MG63 (cell line): Measurements from ENCODE around the gene TMTC1. TPM values are rescaled to one million over a fixed set of nuclear protein-coding genes. Genes with fewer than 3 reads are reported as not detected.
"Not testable (repeated sequence)": the region's sequence is repeated elsewhere in the genome, so short reads cannot be mapped to it uniquely, and the experiment has no call there.

Experiments
- DNase-seq: peaks from one replicate; pipeline ENCODE4 v3.0.0-alpha.2; 2020
- H3K27me3 ChIP-seq: fragments of 250-450 bp; sonication (Bioruptor Pico); 2 replicates; pipeline ENCODE4 v1.5.1; 2020; ENCODE audit warnings: mild to moderate bottlenecking, moderate library complexity
- H3K36me3 ChIP-seq: fragments of 250-450 bp; sonication (Bioruptor Pico); 2 replicates; pipeline ENCODE4 v1.5.1; 2020; ENCODE audit warnings: mild to moderate bottlenecking, moderate library complexity
- H3K4me3 ChIP-seq: fragments of 250-450 bp; sonication (Bioruptor Pico); 2 replicates; pipeline ENCODE4 v1.5.1; 2020; ENCODE audit warnings: mild to moderate bottlenecking, moderate library complexity
- H3K9me3 ChIP-seq: fragments of 250-450 bp; sonication (Bioruptor Pico); 2 replicates; pipeline ENCODE4 v1.5.1; 2020; ENCODE audit warnings: mild to moderate bottlenecking, moderate library complexity
- total RNA-seq: library from RNA; depleted of rRNA; stranded (reverse); fragments of >200 nt; shearing (Covaris generic); gene quantifications from 2 replicates; pipeline ENCODE4 v1.2.3, GENCODE V29; 2014; ENCODE audit warnings: low replicate concordance; rRNA removed

Gene TMTC1
- 9.5 and 10.2 TPM in 2 replicates for total RNA-seq

DNA sequence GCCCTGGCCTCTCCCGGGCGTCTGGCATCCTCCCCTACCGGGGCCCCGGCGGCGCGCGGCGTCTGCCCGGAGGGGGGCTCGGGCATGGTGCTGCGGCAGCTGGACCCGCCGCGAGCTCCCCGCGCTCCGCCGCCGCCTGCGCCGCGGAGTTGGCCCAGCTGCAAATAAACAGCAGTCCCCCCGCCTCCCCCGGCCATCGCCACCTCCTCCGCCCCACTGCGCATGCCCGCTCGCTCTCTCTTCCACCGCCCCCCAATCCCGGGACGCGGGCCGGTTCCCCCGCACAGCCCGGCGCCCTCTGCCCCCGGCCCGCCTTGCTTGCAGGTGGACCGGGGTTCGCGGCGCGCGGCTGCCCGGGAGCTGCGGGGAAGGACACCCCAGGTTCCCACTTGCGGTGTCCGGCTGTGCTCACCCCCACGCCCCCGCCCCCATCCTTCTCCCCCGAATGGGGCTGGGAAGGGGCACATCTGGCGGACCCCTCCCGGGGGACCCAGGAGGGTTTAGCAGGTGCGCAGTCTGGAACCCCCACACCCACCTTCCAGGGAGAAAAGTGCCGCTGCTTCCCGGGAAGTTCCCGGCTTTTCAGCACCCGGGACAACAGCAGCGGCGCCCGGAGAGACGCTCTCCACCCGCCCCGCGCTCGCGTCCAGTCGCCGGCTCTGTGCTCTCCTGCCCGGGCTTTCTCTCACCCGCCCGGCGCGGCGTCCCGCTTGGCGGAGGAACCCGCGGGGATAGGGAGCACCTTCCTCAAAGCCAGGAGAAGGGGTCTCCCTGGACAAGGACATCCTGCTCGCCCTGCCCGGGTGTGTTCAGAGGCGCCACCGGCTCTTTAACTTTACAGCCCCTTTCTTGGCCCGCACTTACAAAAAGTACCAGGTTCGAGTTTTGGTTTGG lies at the start of gene TMTC1:
TSS of gene TMTC1 (minus strand) at position 170 of the 894 bp plus-strand sequence. CDS start 191 bp downstream, outside the sequence.
- H3K4me3 ChIP-seq: peak within 1 kb of the TSS; percentile 61
- DNase-seq: peak; percentile 76
- no peaks in the 10 kb centered on the region for H3K36me3 ChIP-seq
- no peaks in the 10 kb centered on the region; the same call in 1 of the 2 replicates for H3K27me3 ChIP-seq
- no peaks in the 10 kb centered on the region for H3K9me3 ChIP-seq

DNA sequence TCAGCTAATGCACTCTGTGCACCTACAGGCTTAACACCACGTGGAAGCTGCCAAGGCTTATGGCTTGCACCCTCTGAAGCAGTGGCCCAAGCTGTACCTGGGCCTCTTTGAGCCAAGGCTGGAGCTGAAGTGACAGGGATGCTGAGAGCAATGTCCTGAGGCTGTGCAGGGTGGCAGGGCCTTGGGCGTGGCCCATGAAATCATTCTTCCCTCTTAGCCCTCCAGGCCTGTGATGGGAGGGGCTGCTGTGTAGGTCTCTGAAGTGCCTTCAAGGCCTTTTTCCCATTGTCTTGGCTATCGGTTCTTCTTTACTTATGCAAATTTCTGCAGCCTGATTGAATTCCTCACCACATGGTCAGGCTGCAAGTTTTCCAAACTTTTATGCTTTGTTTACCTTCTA lies 47.4 kb upstream of the TMTC1 start:
- DNase-seq: no peak
- H3K27me3 ChIP-seq: no peaks in the 10 kb centered on the region
- no peak overlapping the region for H3K4me3 ChIP-seq
- H3K36me3 ChIP-seq: no peaks in the 10 kb centered on the region
- peaks cover 8% of the 10 kb centered on the region for H3K9me3 ChIP-seq

DNA sequence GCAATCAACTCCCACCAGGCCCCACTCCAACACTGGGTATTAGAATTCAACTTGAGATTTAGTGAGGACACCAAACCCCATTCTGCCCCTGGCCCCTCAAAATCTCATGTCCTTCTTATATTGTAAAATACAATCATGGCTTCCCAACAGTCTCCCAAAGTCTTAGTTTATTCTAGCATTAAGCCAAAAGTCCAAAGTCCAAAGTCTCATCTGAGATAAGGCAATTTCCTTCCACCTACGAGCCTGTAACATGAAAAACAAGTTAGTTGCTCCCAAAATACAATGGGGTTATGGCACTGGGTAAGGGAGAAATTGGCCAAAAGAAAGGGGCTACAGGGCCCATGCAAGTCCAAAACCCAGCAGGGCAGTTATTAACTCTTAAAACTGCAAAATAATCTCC lies 46.6 kb upstream of the TMTC1 start:
- Histone ChIP-seq H3K4me3 (no peak overlapping the region), H3K36me3 (no peaks in the 10 kb centered on the region), H3K9me3 (peaks cover 4% of the 10 kb centered on the region), H3K27me3 (no peaks in the 10 kb centered on the region)
- DNase-seq: no peak

DNA sequence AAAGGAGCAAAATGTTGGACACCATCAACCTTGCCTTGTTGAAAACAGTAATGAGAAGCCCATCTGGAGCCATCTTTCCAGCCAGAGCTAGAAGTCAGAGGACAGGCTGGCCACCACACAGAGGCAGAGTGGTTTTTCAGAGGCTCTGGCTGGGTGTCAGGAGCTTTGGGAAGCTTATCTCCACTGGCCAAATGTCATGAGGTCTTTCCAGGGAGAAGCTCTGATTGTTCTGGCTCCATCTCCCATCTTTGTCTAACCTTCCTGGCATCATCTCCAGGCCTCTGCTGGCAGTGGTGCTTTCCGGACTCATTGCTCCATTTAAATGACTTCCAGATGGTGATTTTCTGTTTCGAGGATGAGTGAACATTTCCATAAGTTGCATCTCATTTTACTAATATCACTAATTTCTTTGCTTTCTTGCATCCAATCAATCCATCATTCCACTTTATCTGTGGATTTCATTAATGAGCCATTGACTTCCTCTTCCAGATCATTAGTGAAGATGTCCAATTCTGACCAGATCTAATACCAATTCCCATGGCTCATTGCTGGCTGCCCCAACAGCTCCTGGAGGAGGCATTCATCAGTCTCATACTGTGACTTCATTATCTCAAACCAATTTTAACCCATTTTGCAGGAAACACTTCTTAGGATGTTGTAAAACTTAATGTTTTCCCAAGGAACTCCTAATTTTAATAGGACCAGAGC lies 35.3 kb upstream of the TMTC1 start:
- peak; percentile 42 for DNase-seq
- no peak overlapping the region for H3K4me3 ChIP-seq
- no peaks in the 10 kb centered on the region for H3K36me3 ChIP-seq
- 0 out of 2 replicates have a peak, but pooled peaks cover 2% of the 10 kb centered on the region for H3K9me3 ChIP-seq
- H3K27me3 ChIP-seq: peaks cover 2% of the 10 kb centered on the region; the same call in 1 of the 2 replicates

DNA sequence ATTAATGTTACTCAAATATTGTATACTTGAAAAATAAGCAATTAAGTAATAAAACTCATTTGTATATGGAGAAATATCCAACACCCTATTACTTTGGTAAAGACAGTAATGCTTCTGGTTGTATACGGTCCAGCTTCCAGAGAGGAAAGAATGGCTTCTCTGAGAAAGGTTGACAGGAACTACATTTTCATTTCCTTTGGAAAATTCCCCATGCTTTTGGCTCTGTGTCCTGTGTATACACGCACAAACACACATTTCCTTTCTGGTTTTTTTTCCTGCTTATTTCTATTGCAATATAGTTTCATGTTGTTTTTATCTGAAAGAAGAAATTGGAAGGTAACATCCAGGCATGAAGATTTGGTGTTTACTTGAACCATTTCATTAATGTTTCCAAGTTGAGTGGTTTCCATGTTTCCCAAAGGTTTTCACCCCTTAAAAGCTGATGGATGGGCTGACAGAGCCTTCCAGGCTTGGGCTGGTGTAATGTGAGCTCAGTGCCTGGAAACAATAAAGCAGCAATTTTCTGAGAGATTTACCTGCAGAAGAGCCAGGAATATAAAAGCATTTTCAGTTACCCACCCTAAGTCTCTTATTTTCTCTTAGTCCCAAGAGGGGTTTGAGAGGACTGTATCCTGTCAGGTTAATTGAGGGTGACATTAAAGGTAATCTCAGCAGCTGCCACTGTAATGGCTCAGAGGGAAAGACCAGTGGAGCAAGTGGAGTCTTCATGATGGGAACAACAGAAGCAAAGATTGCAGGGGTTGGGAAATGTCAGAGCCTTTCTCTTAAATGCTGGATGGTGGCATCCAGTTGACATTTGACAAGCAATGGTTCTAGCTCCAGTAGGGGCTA lies 33.4 kb upstream of the TMTC1 start:
- Histone ChIP-seq H3K27me3 (no peaks in the 10 kb centered on the region), H3K9me3 (0 out of 2 replicates have a peak, but pooled peaks cover 2% of the 10 kb centered on the region)
- DNase-seq: no peak

DNA sequence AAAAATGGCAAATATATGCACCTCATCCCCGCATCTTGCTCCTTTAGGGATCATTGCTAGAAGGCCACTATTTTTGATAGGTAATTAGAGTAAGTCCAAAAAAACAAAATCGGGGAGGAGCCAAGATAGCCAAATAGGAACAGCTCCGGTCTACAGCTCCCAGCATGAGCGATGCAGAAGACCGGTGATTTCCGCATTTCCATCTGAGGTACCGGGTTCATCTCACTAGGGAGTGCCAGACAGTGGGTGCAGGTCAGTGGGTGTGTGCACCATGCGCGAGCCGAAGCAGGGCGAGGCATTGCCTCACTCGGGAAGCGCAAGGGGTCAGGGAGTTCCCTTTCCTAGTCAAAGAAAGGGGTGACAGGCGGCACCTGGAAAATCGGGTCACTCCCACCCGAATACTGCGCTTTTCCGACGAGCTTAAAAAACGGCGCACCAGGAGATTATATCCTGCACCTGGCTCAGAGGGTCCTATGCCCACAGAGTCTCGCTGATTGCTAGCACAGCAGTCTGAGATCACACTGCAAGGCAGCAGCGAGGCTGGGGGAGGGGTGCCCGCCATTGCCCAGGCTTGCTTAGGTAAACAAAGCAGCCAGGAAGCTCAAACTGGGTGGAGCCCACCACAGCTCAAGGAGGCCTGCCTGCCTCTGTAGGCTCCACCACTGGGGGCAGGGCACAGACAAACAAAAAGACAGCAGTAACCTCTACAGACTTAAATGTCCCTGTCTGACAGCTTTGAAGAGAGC lies 26.0 kb upstream of the TMTC1 start:
- not testable (repeated sequence) for H3K9me3 ChIP-seq, H3K36me3 ChIP-seq, H3K4me3 ChIP-seq, H3K27me3 ChIP-seq, DNase-seq

More for the DNA sequence above, 33.4 kb upstream of the TMTC1 start:
- Histone ChIP-seq H3K4me3 (no peak overlapping the region), H3K36me3 (no peaks in the 10 kb centered on the region)

DNA sequence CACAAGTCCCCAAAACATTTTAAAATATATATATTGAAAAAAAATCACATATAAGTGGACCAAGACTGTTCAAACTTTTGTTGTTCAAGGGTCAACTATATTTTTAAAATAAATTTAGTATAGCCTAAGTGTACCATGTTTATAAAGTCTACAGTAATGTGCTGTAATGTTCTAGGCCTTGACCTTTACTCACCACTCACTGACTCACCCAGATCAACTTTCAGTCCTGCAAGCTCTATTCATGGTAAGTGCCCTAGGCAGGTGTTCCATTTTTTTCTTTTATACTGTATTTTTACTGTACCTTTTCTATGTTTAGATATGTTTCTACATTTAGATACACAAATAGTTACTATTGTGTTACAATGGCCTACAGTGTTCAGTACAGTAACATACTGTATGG lies 23.4 kb upstream of the TMTC1 start:
- Histone ChIP-seq H3K9me3 (0 out of 2 replicates have a peak, but pooled peaks cover 3% of the 10 kb centered on the region), H3K36me3 (no peaks in the 10 kb centered on the region), H3K27me3 (no peaks in the 10 kb centered on the region), H3K4me3 (no peak overlapping the region)
- DNase-seq: peak; percentile 32

DNA sequence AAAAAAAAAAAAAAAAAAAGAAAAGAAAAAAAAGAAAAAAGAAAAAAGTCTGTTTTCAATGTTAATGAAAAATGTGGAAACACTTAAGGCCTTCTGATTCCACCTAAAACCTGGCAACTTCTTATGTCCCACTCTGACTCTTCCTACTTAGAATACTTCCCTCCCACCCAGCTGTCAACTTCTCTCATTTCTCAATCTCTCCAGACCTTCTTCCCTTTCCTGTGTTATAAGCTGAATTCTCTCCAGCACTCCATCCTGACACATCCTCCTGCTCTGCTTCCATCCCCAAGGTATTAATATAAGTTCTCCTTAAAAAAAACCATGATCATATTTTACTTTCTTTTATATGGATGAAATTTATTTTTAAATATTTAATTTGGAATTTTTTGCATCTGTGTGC lies 20.3 kb upstream of the TMTC1 start:
- no peaks in the 10 kb centered on the region for H3K36me3 ChIP-seq
- H3K27me3 ChIP-seq: no peaks in the 10 kb centered on the region
- no peak overlapping the region for H3K4me3 ChIP-seq
- DNase-seq: no peak
- no peaks in the 10 kb centered on the region for H3K9me3 ChIP-seq

DNA sequence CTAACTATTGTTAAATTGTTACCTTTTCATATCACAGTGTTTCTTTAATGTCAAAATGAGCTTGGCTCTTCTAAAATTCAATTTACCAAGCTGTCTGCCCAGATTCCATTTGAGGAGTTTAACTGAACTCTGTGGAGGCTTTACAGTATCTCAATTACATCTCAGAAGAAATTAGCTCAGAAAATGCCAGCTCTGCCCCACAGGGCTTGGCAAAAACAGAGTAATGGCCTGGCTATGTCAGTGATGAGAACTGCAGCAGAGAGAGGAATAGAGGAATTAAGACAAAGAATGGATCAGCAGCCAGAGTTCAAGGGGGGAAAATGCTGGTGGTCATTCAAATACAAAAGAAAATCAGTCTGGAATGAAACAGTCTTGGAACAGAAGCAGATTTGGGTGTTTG lies 15.8 kb upstream of the TMTC1 start:
- H3K9me3 ChIP-seq: no peaks in the 10 kb centered on the region
- H3K36me3 ChIP-seq: no peaks in the 10 kb centered on the region
- no peak overlapping the region for H3K4me3 ChIP-seq
- DNase-seq: peak; percentile 10
- no peaks in the 10 kb centered on the region for H3K27me3 ChIP-seq

DNA sequence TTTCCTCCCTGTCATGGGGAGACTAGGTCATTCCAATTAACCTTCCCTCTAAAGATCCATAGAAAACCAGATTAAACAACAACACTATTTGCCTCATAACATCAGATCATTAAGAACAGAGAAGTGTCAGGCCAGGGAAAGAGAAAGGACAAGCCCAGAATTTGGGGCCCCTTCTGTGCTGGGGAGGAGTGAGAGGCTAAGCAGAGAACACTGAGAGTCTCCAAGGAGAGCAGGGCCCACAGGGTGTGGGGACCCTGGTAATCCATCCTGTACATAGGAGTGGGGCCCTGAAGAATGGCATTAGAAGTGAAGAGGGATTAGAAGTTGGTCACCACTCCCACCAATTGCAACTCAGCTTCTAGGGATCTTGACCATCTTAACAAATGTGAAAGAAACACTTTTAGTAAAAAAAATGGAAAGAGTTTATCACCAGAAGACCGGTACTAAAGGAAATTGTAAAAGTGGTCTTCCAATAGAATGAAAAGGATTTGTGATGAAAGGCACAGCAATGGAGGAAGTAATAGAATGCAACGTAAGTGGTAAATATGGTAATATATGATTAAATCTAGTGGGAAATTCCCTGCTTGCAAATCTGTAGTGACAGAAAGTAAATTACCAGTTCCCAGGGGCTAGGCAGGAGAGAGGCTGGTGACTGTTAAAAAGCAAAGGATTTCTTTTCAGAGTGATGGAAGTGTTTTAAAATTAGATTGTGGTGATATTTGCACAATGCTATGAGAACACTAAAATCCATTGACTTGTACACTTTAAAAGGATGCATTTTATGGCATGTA lies 14.0 kb upstream of the TMTC1 start:
- no peak for DNase-seq
- no peak overlapping the region for H3K4me3 ChIP-seq
- H3K27me3 ChIP-seq: no peaks in the 10 kb centered on the region
- H3K9me3 ChIP-seq: peaks cover 5% of the 10 kb centered on the region
- no peaks in the 10 kb centered on the region for H3K36me3 ChIP-seq

DNA sequence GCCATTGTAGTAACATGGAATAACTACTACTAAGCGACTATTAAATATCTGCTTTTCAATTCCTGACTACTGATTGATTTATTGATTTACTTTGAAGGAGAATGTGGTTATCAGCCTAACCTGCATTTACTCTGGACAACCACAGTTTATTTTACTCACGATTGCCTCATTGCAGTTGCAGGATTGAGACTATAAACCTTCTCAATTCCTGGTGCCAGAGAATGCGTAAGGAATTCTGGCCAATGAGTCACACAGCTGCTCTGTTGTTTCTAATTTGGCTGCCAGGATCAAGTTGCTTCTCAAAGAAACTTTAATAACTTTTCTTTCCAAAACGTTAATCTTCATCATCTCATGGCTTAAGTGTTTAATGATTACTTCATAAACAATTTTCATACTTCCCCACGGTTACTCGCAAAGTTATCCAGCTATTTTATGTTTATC lies 13.1 kb upstream of the TMTC1 start:
- Histone ChIP-seq H3K9me3 (peaks cover 11% of the 10 kb centered on the region), H3K27me3 (no peaks in the 10 kb centered on the region), H3K36me3 (no peaks in the 10 kb centered on the region), H3K4me3 (no peak overlapping the region)
- peak; percentile 86 for DNase-seq

DNA sequence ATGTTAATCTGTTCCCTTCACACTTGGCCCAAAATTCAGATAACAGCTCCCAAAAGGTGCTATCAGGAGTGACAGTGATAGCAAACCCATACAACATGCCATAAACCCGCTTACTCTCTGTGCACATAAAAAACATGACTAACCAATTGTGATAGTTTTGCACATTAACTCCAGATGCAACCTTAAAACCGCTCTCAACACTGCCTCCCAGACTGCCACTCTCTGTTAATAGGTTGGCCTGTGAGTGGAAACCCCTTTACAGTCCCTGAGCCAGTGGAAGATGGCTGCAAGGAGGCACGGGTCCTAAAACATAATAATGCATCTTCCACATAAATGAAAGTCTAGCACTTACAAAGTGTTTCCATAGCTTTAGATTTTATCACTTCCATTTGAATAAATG lies 12.0 kb upstream of the TMTC1 start:
- no peak overlapping the region for H3K4me3 ChIP-seq
- H3K27me3 ChIP-seq: no peaks in the 10 kb centered on the region
- no peaks in the 10 kb centered on the region for H3K36me3 ChIP-seq
- peaks cover 16% of the 10 kb centered on the region for H3K9me3 ChIP-seq
- DNase-seq: no peak

DNA sequence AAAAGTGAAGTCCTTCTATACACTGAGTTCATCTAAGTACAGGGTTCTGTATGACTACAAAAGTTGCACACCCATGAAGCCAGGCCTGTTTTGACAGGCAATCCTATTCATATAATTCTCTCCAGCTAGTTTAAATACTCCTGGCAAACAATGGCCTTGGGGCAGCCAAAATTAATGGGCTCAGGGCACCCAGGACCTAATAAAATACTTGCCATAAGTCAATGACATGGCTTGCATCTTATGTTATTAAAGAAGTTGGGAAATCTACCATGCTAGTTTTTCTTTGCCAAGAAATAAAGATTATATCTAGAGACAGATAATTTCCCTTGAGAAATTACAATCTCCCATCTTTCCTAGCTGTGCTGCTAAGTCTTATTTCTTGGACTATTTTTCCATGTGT lies 11.1 kb upstream of the TMTC1 start:
- Histone ChIP-seq H3K27me3 (no peaks in the 10 kb centered on the region), H3K9me3 (peaks cover 16% of the 10 kb centered on the region), H3K4me3 (no peak overlapping the region), H3K36me3 (no peaks in the 10 kb centered on the region)
- DNase-seq: peak; percentile 40

DNA sequence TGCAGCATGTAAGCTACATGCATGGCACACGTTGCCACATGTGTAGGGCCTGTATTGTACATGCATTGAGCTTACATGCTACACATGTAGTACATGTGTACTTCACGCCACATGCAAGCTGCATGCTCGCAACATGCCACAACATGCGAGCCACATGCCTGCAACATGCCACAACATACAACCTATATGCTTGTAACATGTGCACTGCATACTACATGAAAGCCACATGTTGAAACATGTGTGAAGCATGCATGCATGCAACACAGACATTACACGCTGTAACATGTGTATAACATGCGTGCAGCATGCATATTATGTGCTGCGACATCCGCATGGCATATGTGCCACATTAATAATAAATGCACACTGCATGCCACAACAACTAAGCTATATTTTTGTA lies 9.1 kb upstream of the TMTC1 start:
- H3K4me3 ChIP-seq: no peak overlapping the region

DNA sequence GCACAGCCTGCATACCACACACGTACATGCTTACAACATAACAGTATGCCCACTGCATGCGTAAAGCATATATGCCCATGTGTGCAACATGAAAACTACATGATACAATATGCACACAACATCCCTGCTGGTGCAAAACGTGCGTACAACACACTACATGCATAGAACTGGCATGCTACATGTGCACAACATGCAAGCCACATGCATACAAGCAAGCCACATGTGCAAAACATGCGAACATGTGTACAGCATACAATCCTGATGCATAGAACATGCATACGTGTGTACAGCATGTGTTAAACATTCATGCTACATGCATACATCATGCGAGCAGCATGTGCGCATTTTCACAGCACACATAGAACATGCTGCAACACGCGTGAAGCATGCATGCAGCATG lies 8.4 kb upstream of the TMTC1 start:
- peaks cover 16% of the 10 kb centered on the region for H3K9me3 ChIP-seq
- no peak for DNase-seq
- H3K4me3 ChIP-seq: no peak overlapping the region
- H3K27me3 ChIP-seq: no peaks in the 10 kb centered on the region
- no peaks in the 10 kb centered on the region for H3K36me3 ChIP-seq

More for the DNA sequence above, 9.1 kb upstream of the TMTC1 start:
- no peak for DNase-seq
- Histone ChIP-seq H3K36me3 (no peaks in the 10 kb centered on the region), H3K9me3 (peaks cover 16% of the 10 kb centered on the region), H3K27me3 (no peaks in the 10 kb centered on the region)
